GM21381 (cell line): ENCODE data around the gene RFX4.

Experiments used
- ATAC-seq: cut with Tn5 transposase; IDR thresholded peaks from one replicate; pipeline ENCODE4 v1.9.1; 2021; ENCODE audit warnings: mild to moderate bottlenecking, moderate library complexity; ENCODE audit not compliant: unreplicated experiment

Gene RFX4

DNA sequence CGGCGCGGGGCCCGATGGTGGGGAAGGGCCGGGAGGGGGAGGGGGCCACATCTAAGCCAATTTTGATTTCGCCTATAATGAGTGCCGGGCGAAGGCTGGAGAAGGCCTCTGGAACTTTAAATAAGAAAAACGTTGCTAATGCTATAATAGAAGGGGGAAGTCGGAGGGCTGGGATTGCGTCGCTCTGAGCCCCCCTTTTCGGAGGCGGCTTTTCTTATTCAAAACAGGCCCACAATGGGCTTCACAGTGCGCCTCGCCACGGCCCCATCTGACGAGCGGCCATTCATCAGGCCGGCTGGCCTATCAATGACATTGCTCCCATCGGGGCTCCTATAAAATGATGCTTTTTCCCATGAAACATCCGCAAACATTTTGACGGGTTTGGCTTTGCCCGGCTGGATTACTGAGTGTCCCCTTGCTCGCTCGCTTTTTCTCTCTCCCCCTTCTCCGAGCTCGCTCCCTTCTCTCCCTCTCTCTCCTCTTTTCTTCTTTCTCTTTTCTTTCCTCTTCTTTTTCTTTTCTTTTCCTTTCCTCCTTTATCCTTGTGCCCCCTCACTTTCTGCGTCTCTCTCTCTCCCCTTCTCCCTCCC, at the start of gene RFX4:
Gene RFX4 (plus strand): TSS at position 364 of the 590 bp plus-strand sequence. CDS start 317 bp downstream, outside the sequence.
- ATAC-seq, result no peak

DNA sequence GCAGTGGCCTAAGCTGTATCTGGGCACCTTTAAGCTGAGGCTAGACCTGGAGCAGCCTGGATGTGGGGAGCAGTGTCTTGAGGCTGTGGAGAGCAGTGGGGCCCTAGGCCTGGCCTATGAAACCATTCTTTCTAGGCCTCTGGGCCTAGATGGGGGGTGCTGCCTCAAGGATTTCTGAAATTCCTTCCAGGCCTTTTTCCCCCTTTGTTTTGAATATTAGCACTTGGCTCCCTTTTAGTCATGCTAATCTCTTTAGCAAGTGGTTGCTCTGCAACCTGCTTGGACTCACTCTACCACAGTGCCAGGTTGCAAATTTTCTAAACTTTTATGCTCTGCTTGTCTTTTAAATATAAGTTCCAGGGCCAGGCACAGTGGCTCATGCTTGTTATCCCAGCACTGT, 41.6 kb upstream of the RFX4 start:
- ATAC-seq, result no peak

GRCh38 chr12:106551410-106551809, 31.4 kb upstream of the RFX4 start:
- ATAC-seq, result no peak

- ATAC-seq, result no peak
Observed at GRCh38 chr12:106552228-106552627, 30.6 kb upstream of the RFX4 start.

DNA sequence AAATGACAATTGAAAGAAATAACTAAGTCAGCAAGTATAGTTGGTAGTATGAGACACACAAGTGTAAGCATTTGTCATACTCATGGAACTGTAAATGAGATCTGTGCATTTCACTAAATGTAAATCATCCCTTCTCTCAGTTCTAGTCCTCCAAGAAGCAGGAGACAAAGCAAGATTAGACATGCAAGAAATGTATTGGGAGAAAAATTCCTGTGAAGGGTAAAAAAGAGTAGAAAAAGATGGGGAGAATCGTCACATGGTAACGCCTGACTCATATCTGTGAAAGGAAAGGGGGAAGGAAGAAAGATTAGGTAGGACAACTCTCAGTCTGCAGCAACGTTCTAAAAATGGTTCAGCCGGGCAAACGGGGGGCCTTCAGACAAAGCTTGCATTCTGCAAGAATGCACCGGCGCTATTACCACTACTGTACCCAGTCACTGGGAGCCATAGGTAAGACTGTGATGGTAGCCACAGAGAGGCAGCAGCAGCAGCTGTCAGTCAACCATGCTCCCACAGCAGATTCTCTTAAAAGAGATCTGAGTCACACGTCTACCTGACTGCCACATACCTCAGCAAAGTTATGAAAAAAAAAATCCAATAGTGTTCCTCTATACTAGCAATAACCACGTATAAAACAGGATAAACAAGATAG, 18.0 kb upstream of the RFX4 start:
- ATAC-seq, result no peak

DNA sequence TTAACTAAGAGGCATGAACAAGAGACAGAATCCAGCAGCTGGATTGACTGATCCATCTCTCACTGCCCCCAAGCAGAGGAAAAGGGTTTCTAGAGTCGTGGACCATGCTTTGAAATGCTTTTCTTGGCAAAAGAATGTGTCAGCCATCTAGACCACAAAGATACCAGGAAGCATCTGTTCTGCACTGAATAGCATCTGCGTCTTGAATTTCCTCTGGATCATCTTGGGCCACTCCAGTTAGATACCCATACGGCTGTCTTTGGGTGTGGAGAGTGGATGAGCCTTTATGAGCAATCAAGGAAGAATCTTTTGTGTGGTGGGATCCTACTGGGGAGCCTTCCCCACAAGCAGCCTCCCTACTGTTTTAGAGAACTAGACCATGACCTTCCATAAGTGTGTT, 16.0 kb upstream of the RFX4 start:
- ATAC-seq, result no peak

GRCh38 chr12:106573239-106573638, 9.6 kb upstream of the RFX4 start:
- ATAC-seq, result no peak

- no peak for ATAC-seq
Observed at GRCh38 chr12:106576848-106577247, 6.0 kb upstream of the RFX4 start.

- no peak for ATAC-seq
Observed at GRCh38 chr12:106580671-106581508, 1.9 kb upstream of the RFX4 start.

DNA sequence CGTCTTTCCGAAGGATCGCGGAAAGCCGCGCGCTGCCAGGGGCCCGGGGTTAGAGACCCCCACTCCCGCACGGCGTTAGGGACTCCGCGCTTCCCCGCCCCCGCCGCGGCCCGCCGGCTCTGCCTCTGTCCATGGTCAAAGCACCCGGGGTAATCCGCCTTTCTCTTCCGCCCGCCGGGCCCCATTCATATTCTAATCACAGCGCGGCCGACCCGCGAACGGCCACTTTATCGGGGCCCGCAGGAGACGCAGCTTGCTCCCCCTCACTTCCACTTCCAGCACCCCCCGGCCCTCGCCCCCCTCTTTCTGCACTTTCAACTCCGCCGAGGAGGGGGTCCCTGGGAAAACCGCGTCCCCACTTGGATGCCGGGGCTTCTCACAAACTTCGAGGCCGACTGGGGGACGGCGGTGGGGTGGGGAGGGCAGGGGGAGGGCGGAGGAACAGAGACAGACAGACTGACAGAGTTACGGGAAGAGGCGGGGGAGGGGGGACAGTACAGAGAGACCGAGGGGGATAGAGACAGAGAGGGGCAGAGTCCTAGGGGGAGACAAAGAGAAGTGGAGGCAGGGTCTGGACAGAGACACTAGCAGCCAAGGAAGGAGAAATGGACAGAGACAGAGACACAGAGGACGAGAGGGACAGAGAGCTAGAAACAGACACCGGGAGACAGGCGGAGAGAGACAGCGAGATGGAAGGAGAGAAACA, 1.1 kb upstream of the RFX4 start:
- no peak for ATAC-seq

DNA sequence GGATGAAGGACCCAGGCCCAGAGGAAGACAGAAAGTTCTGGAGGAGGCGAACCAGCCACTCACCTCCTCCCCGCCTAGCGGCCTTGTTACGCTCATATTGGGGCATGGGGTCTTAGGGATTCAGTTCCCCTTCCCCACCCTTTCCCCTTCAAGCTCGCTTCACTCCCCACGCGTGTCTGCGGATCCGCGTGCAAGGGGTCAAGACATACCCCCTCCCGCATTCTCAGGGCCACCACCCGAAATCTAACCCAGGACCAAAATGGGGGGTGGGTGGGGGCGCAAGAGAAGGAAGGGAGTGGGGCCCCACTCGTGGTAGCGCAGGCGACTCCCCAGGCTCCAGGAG, 584 bp upstream of the RFX4 start:
- no peak for ATAC-seq

- ATAC-seq, result no peak
Observed at GRCh38 chr12:106583242-106584103, 669 bp downstream of the RFX4 start.

DNA sequence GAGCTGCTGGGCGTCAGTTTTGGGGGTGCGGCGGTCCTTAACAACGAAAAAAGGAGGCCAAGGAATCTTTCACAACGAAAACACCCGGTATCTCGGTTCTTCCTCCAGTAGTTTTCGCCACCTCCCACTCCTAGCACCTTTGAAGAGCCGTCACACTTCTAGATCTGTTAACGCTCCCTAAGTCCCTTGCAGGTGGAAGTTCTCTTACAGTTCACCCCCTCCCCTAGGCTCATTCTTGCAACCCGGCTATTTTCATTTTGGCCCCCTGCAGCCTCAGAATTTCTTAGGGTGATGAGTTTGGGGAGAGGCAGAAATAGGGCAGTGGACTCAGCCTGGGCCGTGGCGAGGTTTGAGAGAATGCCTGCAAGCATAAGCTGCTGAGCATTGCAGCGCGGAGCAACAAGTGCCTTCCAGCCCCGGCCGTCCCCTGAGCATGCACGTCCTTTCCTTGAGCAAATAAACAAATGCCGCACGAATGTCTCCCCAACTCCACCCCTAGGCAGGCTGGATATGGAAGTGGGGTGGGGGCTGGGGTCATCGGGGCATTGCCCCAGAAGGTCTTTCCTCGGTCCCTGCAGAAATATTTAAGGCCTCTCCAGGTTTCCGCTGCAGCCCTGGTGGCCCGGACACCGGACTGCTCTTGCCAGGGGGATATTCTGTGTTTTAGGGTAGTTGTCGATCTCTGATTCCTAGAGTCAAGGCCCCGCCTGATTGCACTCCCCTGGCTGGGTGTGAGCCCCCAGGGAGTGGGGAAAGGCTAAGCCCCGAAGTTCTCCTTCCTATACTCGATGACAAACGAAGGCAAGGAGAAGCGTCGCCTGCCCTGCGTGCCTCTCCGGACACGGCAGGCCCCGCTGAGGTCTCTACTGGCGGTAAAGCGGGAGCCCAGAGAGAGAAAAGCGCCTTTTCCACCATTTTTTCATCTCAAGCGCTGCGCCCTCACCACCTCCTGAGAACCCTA, 1.6 kb downstream of the RFX4 start:
- ATAC-seq, result no peak

DNA sequence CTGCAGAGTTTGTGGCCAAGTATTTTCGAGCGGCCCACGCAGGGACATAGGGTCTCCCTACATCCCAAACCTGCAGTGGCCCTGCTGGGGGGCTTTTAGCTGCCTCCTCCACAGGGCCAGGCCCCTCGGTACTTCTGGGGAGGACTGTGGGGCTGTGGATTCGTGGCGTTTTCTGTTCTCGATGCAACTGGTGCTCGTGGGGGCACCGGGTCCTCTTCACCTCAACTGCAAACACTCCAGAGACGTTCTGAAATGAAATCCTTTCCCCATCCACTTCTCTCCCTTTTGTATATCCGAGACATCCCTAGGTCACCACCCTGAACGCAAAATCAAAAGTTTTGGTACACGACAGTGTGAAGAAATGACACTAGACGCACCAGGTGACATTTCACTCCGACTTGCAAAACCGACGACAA, 2.3 kb downstream of the RFX4 start:
- no peak for ATAC-seq

GRCh38 chr12:106585521-106586277, 2.9 kb downstream of the RFX4 start:
- ATAC-seq, result no peak

DNA sequence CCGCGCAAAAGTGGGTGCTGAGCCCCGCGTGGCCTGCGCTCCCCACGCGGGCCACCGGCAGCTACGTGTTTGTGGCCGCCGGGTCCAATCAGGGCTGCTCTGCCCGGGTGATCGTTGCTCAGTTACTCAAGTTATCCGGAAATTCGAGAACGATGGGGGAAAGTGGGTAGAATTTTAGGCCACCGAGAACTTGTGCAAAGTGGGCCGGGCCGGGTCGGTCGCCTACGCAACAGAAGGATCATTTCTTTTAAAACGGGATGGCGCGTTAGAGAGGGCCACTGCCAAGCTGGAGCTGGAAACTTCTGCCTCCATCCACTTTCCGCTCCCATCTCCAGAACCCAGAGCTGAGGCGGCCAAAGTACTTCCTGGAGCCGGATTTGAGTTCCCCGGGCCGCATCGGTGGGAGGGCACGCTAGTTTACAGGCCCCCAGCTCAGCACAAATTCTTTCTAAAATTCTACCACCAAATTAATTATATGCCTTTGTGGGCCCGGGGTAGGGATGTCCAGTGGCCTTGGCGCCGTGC, 3.5 kb downstream of the RFX4 start:
- ATAC-seq, result no peak

DNA sequence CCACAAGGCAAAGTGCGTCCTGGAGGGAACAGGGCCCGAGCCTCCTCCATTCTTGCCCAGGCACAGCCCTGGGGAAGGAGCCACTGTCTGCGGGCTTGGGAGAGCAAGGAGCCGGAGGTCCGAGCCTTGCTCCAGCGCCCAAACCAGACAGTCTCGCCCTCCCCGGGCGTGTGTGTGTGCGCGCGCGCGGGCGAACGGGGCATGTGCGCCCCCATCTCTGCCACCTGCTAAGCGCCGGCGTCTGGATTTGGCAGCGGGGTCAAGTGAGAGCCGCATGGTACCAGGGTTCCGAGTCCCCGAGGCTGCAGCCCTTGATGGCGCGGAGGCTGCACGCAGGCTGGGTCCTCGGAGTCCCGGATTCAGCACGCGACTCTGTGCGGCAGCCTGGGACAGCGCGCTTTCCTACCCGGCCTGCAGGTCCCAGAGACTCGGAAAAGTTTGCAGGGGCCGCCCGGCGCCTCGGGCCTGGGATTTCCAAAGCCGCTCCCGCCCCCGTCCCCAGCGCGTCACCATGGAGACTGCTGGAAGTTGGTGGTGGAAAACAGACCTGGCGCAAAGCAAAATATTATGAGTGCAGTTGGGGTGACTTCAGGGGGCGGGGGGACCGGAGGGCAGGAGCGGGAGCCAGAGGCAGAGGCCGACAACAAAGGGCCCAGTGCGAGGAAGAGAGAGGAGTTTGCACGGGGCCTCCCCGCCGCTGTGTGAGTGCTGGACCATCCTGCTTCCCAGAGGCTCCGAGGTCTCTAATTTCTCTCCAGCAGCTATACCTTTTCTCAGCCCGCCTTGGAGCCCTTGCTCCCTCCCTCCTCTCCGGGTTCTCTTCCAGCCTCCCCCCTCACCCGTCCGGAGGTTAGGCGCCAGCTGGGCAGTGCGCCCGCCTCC, 4.2 kb downstream of the RFX4 start:
- no peak for ATAC-seq
